Rectal smooth muscle tissue (tissue), 1 donor: ENCODE results near the gene PHPT1.
"Not testable (repeated sequence)": the region's sequence is repeated elsewhere in the genome, so short reads cannot be mapped to it uniquely, and the experiment has no call there.

Experiments used
- H3K27ac ChIP-seq: one replicate; pipeline ENCODE4 v1.7.0; 2013; ENCODE audit warnings: low read depth, low read length, inconsistent platforms
- H3K27me3 ChIP-seq: one replicate; pipeline ENCODE4 v1.7.0; 2013; ENCODE audit warnings: low read length; ENCODE audit not compliant: control insufficient read depth, insufficient read depth
- H3K36me3 ChIP-seq: one replicate; pipeline ENCODE4 v1.7.0; 2013; ENCODE audit warnings: low read length; ENCODE audit not compliant: control insufficient read depth, insufficient read depth
- H3K4me1 ChIP-seq: one replicate; pipeline ENCODE4 v1.7.0; 2013; ENCODE audit warnings: low read length; ENCODE audit not compliant: control insufficient read depth, insufficient read depth
- H3K4me3 ChIP-seq: one replicate; pipeline ENCODE4 v1.7.0; 2013; ENCODE audit warnings: low read length
- H3K9ac ChIP-seq: one replicate; pipeline ENCODE4 v1.7.0; 2013; ENCODE audit warnings: low read length

PHPT1 gene

GRCh38 chr9:136849038-136849959, at the start of gene PHPT1:
TSS of gene PHPT1 (plus strand) at chr9:136849409. CDS start at chr9:136849431, 22 bp downstream.
- Histone ChIP-seq H3K27ac (peak within 1 kb of the TSS; percentile 85), H3K4me1 (peaks cover 14% of the 10 kb centered on the region), H3K4me3 (peak within 1 kb of the TSS; percentile 95), H3K9ac (peak within 1 kb of the TSS; percentile 92), H3K27me3 (peaks cover 15% of the 10 kb centered on the region), H3K36me3 (peaks cover 7% of the 10 kb centered on the region)

GRCh38 chr9:136799854-136800657, 49.2 kb upstream of the PHPT1 start:
- no peak overlapping the region for H3K27ac ChIP-seq

GRCh38 chr9:136802321-136802720, 46.9 kb upstream of the PHPT1 start:
- peaks cover 3% of the 10 kb centered on the region for H3K36me3 ChIP-seq
- H3K27ac ChIP-seq, result no peak overlapping the region
- peaks cover 8% of the 10 kb centered on the region for H3K4me1 ChIP-seq
- H3K27me3 ChIP-seq, result peaks cover 21% of the 10 kb centered on the region
- no peak overlapping the region for H3K4me3 ChIP-seq
- H3K9ac ChIP-seq, result no peak overlapping the region

More at GRCh38 chr9:136799854-136800657, 49.2 kb upstream of the PHPT1 start:
- H3K27me3 ChIP-seq, result peaks cover 21% of the 10 kb centered on the region
- peak overlapping the region; percentile 56 for H3K4me3 ChIP-seq
- peaks cover 3% of the 10 kb centered on the region for H3K36me3 ChIP-seq
- no peak overlapping the region for H3K9ac ChIP-seq
- no peaks in the 10 kb centered on the region for H3K4me1 ChIP-seq

- H3K27ac ChIP-seq, H3K4me3 ChIP-seq, H3K36me3 ChIP-seq, H3K9ac ChIP-seq, H3K4me1 ChIP-seq: not testable (repeated sequence)
- peaks cover 20% of the 10 kb centered on the region for H3K27me3 ChIP-seq
Measured at GRCh38 chr9:136803009-136803550, 46.1 kb upstream of the PHPT1 start.

- Histone ChIP-seq H3K4me1 (peaks cover 9% of the 10 kb centered on the region), H3K36me3 (peaks cover 3% of the 10 kb centered on the region), H3K27me3 (peaks cover 15% of the 10 kb centered on the region), H3K9ac (no peak overlapping the region), H3K4me3 (no peak overlapping the region), H3K27ac (no peak overlapping the region)
Measured at GRCh38 chr9:136803551-136804508, 45.4 kb upstream of the PHPT1 start.

- H3K4me1 ChIP-seq, result peaks cover 15% of the 10 kb centered on the region
- no peak overlapping the region for H3K4me3 ChIP-seq
- no peak overlapping the region for H3K9ac ChIP-seq
- no peak overlapping the region for H3K27ac ChIP-seq
- H3K27me3 ChIP-seq, result peaks cover 7% of the 10 kb centered on the region
- H3K36me3 ChIP-seq, result peaks cover 3% of the 10 kb centered on the region
Measured at GRCh38 chr9:136804509-136805206, 44.6 kb upstream of the PHPT1 start.

GRCh38 chr9:136805207-136805740, 43.9 kb upstream of the PHPT1 start:
- peaks cover 3% of the 10 kb centered on the region for H3K36me3 ChIP-seq
- H3K4me3 ChIP-seq, result no peak overlapping the region
- peaks cover 15% of the 10 kb centered on the region for H3K4me1 ChIP-seq
- H3K9ac ChIP-seq, result no peak overlapping the region
- no peak overlapping the region for H3K27ac ChIP-seq
- H3K27me3 ChIP-seq, result peaks cover 5% of the 10 kb centered on the region

- Histone ChIP-seq H3K36me3 (peaks cover 3% of the 10 kb centered on the region), H3K27ac (no peak overlapping the region), H3K4me3 (no peak overlapping the region), H3K4me1 (peaks cover 15% of the 10 kb centered on the region), H3K9ac (no peak overlapping the region), H3K27me3 (peaks cover under 1% of the 10 kb centered on the region)
Measured at GRCh38 chr9:136806067-136806466, 43.1 kb upstream of the PHPT1 start.

GRCh38 chr9:136806631-136807201, 42.5 kb upstream of the PHPT1 start:
- Histone ChIP-seq H3K4me1 (peaks cover 15% of the 10 kb centered on the region), H3K27me3 (no peaks in the 10 kb centered on the region), H3K9ac (no peak overlapping the region), H3K27ac (peak overlapping the region; percentile 75), H3K4me3 (peak overlapping the region; percentile 59), H3K36me3 (peaks cover 3% of the 10 kb centered on the region)

- no peaks in the 10 kb centered on the region for H3K27me3 ChIP-seq
- H3K36me3 ChIP-seq, result peaks cover 3% of the 10 kb centered on the region
- peak within 1 kb of the TSS; percentile 75 for H3K27ac ChIP-seq
- peaks cover 15% of the 10 kb centered on the region for H3K4me1 ChIP-seq
- H3K4me3 ChIP-seq, result peak within 1 kb of the TSS; percentile 89
- H3K9ac ChIP-seq, result peak within 1 kb of the TSS; percentile 61
Measured at GRCh38 chr9:136807281-136808074, 41.7 kb upstream of the PHPT1 start, which contains the start of gene RABL6. TSS of gene RABL6 (plus strand) at chr9:136807948. CDS start at chr9:136808197, 249 bp downstream.
